Calu3 (cell line): Measurements from ENCODE around the gene CPEB3. TPM values are rescaled to one million over a fixed set of nuclear protein-coding genes. Genes with fewer than 3 reads are reported as not detected.

ENCODE experiments used
- BruUV-seq: library from RNA; stranded (reverse); fragments of 400-500 nt; replicated peaks from 2 replicates; lab custom pipeline; 2021; lab: Mats Ljungman, UMichigan
- CTCF ChIA-PET: fragments of 300-600 bp; sonication (Branson Sonifier 250); formaldehyde crosslinking; loops from one replicate; lab custom pipeline; 2022; ENCODE audit warnings: antibody characterized with exemption; lab: Charles Lee
- DNase-seq: peaks from one replicate; pipeline ENCODE4 v3.0.0; 2022
- H3K27ac Mint-ChIP-seq: one replicate; pipeline ENCODE4 v1.8.0; 2022; ENCODE audit warnings: mixed read lengths; ENCODE audit not compliant: unreplicated experiment
- H3K27me3 Mint-ChIP-seq: one replicate; pipeline ENCODE4 v1.8.0; 2022; ENCODE audit warnings: mixed read lengths; ENCODE audit not compliant: unreplicated experiment
- H3K36me3 Mint-ChIP-seq: one replicate; pipeline ENCODE4 v1.8.0; 2022; ENCODE audit warnings: mild to moderate bottlenecking, moderate library complexity, mixed read lengths; ENCODE audit not compliant: insufficient read depth, unreplicated experiment
- H3K4me1 Mint-ChIP-seq: one replicate; pipeline ENCODE4 v1.8.0; 2022; ENCODE audit warnings: mild to moderate bottlenecking, low read depth, mixed read lengths; ENCODE audit not compliant: unreplicated experiment
- H3K4me3 Mint-ChIP-seq: one replicate; pipeline ENCODE4 v1.8.0; 2022; ENCODE audit warnings: mild to moderate bottlenecking, low read depth, moderate library complexity, mixed read lengths; ENCODE audit not compliant: unreplicated experiment
- H3K9me3 Mint-ChIP-seq: one replicate; pipeline ENCODE4 v1.8.0; 2022; ENCODE audit warnings: low read depth, mixed read lengths; ENCODE audit not compliant: unreplicated experiment
- intact Hi-C: fragments of 100-400 bp; cut with micrococcal nuclease; formaldehyde crosslinking; loops from one replicate; pipeline ENCODE4 v1.10.0; 2022; ENCODE audit not compliant: unreplicated experiment
- total RNA-seq: library from RNA; stranded (reverse); gene quantifications from 2 replicates; pipeline ENCODE4 v1.2.3, GENCODE V29; 2022
- TF ChIP-seq, protein P1 (sequence below): fragments of 200-600 bp; IDR thresholded peaks from one replicate; pipeline ENCODE4 v1.8.0; 2022; ENCODE audit warnings: antibody characterized with exemption; ENCODE audit not compliant: unreplicated experiment

Gene CPEB3
- total RNA-seq, 1 experiment from 2014 or later: 2.8 TPM

DNA sequence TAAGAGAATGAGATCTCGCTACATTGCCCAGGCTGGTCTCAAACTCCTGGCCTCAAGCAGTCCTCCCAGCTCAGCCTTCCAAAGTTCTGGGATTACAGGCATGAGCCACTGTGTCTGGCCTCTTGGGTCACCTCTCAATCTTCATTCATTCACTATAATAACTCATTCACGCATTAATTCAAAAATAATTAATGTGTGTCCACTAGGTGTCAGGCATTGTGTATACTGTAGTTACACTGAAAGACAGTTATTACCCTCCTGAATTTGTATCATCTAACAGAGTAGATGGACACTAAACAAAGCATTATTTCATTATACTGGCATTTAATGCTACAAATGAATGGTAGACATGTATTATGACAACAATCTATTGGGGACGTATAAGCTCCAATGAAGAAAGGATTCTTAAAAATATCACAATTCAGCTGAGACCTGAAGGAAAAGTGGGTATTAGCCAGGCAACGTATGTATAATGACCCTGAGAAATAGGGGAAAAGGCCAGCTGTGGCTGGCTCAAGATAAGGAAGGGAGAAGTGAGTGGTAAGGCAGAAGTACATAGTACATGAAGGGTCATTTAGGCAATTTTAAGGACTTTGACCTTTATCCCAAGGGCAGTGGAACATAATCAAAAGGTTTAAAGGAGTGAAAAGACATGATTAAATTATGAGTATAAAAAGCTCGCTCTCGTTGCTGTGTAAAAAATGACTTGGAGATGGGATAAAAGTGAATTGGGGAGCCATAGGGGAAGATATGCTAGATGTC lies 216.6 kb downstream of the CPEB3 start:
- no peaks in the 10 kb centered on the region for H3K4me1 Mint-ChIP-seq
- no peaks in the 10 kb centered on the region for H3K9me3 Mint-ChIP-seq
- no peak for DNase-seq
- TF ChIP-seq, protein P1, sequence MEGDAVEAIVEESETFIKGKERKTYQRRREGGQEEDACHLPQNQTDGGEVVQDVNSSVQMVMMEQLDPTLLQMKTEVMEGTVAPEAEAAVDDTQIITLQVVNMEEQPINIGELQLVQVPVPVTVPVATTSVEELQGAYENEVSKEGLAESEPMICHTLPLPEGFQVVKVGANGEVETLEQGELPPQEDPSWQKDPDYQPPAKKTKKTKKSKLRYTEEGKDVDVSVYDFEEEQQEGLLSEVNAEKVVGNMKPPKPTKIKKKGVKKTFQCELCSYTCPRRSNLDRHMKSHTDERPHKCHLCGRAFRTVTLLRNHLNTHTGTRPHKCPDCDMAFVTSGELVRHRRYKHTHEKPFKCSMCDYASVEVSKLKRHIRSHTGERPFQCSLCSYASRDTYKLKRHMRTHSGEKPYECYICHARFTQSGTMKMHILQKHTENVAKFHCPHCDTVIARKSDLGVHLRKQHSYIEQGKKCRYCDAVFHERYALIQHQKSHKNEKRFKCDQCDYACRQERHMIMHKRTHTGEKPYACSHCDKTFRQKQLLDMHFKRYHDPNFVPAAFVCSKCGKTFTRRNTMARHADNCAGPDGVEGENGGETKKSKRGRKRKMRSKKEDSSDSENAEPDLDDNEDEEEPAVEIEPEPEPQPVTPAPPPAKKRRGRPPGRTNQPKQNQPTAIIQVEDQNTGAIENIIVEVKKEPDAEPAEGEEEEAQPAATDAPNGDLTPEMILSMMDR: no peak
- no peaks in the 10 kb centered on the region for H3K27me3 Mint-ChIP-seq
- no TSS peak for BruUV-seq
- no peak overlapping the region for H3K27ac Mint-ChIP-seq
- H3K4me3 Mint-ChIP-seq: no peak overlapping the region
- H3K36me3 Mint-ChIP-seq: no peaks in the 10 kb centered on the region
- CTCF ChIA-PET: no interaction called here
- intact Hi-C loops: loop anchor here (1.0 kb wide), 1 partner anchor 361 kb away; no protein-coding TSS in a partner anchor

DNA sequence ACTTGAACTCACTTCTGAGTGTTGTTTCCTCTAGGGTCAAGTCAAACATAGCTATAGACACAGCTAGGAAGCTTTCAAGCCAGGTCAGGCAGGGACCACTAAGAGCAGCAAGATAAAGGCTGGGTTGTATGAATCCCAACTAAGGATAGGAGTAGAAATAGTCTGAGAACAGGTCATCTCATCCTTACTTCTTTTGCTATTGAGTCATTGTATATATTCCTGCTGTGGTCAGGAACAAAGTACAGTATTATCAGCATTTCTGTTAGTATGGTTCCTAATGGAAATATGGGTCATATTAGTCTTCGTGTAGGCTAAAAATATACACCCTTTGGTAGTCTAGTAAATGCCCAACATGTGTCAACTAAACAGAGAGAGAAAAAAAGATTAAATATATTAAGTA lies 222.0 kb downstream of the CPEB3 start:
- no peaks in the 10 kb centered on the region for H3K27me3 Mint-ChIP-seq
- CTCF ChIA-PET: no interaction called here
- no peaks in the 10 kb centered on the region for H3K9me3 Mint-ChIP-seq
- no TSS peak for BruUV-seq
- intact Hi-C loops: no loop called here
- no peak overlapping the region for H3K27ac Mint-ChIP-seq
- DNase-seq: no peak
- H3K4me1 Mint-ChIP-seq: no peaks in the 10 kb centered on the region
- H3K4me3 Mint-ChIP-seq: no peak overlapping the region
- TF ChIP-seq, protein P1: no peak
- H3K36me3 Mint-ChIP-seq: no peaks in the 10 kb centered on the region

DNA sequence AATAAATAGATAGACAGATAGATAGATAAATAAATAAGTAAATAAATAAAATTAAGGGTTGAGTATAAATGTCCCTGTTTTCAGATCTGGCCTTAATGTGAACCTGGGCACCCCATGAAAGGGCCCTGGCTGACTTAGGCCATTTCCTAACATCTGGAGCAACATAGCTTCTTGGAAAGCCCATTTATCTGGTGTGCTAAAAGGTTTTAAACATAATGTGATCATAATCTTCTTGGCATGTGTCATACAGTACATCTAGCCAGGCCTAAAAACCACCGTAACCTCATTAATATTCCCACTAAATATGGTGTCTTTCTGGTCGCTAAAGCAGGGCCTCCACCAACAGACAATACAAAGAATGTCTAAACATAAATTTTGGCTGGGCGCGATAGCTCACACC lies 224.5 kb downstream of the CPEB3 start:
- BruUV-seq: no TSS peak
- Mint-ChIP-seq H3K27me3 (no peaks in the 10 kb centered on the region), H3K27ac (no peak overlapping the region), H3K4me3 (no peak overlapping the region), H3K4me1 (no peaks in the 10 kb centered on the region), H3K9me3 (no peaks in the 10 kb centered on the region), H3K36me3 (no peaks in the 10 kb centered on the region)
- CTCF ChIA-PET: no interaction called here
- DNase-seq: no peak
- intact Hi-C loops: no loop called here
- TF ChIP-seq, protein P1: no peak

DNA sequence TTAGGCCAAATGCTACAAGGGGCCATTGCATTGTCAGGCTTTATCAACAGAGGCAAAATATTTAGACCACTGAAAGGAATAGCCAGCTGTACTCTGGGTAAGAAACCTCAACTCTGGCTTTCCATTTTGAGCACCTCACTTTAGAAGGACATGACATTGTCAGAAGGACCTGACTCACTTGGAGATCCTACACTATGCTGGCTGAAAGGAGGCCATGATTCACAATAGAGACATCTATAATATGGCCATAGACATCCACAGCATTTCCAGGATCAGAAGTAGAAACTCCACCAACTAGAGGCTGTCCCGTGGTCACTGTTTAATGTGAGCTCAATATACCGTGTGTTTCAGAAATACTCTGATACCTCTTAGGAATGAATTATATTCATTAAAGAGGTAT lies 226.4 kb downstream of the CPEB3 start:
- H3K27ac Mint-ChIP-seq: no peak overlapping the region
- intact Hi-C loops: no loop called here
- no peaks in the 10 kb centered on the region for H3K4me1 Mint-ChIP-seq
- H3K36me3 Mint-ChIP-seq: no peaks in the 10 kb centered on the region
- no TSS peak for BruUV-seq
- no peaks in the 10 kb centered on the region for H3K9me3 Mint-ChIP-seq
- TF ChIP-seq, protein P1: no peak
- DNase-seq: no peak
- H3K4me3 Mint-ChIP-seq: no peak overlapping the region
- no peaks in the 10 kb centered on the region for H3K27me3 Mint-ChIP-seq
- CTCF ChIA-PET: no interaction called here
